NCI-H2171 treated with DMSO at 0.1 percent for 48 hours (cell line): ENCODE measurements around the gene HOXA9.
A peak's percentile ranks its signal among the peaks of the same experiment; 100 is the strongest.

Source experiments
- DNase-seq: peaks from one replicate; lab custom pipeline; 2025; lab: John Stamatoyannopoulos, UW

Gene HOXA9

GRCh38 chr7:27163288-27164044 is 1.9 kb downstream of the HOXA9 start:
- DNase-seq = no peak

DNA sequence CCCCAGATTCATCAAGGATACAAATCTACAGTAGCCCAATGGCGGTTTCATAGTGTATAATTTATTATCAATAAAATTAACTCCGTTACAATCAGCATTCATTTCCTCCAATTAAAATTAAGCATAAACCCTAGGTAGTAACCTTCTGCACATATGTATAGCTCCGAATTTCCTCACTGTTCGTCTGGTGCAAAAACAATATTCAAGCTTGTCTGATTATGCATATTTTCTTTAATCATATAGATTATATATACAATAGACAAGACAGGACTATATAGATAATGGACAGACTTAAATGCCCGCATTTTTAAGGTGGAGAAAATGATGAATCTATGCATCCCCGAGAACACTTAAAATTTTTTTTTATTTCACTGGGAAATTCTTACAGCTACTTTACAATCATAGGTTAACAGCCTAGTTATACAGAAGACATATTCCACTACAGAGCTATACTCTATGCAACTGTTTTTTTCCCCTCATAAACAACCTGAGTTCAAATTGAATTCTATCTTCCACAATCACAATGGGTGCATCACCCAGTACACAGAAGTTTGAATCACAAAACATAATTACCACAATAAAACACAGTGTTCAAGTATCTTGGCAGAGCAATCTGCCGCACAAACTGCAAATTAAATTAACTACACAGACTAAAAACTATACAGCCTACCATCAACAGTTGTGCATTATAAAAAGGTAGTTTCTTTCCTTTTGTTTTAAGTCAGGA is 2.6 kb downstream of the HOXA9 start:
- no peak for DNase-seq

DNA sequence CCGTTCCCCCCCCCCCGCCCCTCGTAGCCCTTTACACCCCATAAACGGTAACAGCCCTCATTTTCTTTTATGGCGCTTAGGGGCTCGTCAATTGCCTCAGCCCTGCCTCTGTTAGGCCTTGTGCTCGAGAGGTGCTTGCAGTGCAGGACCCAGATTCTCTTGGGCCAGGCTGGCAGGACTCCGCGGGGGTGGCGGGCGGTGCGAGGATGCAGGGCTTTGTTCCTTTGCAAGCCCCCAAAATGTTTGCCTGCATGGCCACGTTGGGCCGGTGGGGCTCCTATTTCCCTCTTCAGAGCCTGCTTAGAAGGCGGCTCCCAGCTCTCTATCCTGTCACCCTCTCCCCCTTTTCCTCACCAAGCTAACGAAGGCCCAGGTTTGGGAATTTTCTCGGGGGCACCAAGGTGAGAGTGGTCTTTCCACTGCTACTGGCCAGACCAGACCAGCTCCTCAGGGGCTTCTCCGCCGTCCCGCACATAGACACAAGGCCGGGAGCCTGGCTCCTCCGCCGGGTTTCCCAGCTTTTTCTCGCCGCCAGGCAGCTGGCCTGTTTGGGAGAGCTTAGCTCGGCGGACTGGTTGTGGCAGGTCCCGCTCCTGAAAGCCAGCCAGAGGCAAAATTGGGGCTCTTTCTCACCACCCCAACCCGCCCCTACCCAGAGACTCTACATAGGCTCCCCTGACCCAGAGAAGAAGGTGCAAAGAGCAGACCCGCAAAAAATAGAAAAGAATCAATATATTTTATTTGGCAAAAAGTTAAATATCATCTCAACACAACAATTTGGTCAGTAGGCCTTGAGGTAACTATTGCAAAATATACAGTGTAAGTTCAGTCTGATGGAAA is 3.4 kb downstream of the HOXA9 start:
- no peak for DNase-seq

DNA sequence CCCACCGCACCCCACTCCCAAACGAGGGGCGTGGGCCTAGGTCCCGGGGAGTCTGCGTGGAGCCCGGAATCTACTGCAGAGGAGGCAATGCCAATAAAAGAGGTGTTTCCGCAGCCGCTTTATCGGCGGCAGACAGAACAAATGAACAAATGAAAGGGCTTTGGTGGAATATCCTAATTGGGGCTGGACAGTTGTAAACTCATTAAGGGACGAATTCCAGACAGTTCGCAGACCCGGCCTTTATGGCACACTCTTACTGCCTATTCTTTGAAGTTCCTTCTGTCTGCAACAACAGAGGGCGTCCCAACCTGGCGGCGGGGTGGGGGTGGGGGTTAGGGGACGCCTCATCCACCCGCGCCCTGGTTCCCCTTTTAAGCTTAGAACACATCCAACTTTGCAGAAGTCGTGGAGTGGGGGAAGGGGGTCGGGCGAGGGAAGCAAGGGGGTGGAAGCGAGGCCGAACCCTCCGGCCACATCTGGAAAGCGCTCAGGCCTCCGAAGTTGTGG is 4.1 kb downstream of the HOXA9 start:
- no peak for DNase-seq

DNA sequence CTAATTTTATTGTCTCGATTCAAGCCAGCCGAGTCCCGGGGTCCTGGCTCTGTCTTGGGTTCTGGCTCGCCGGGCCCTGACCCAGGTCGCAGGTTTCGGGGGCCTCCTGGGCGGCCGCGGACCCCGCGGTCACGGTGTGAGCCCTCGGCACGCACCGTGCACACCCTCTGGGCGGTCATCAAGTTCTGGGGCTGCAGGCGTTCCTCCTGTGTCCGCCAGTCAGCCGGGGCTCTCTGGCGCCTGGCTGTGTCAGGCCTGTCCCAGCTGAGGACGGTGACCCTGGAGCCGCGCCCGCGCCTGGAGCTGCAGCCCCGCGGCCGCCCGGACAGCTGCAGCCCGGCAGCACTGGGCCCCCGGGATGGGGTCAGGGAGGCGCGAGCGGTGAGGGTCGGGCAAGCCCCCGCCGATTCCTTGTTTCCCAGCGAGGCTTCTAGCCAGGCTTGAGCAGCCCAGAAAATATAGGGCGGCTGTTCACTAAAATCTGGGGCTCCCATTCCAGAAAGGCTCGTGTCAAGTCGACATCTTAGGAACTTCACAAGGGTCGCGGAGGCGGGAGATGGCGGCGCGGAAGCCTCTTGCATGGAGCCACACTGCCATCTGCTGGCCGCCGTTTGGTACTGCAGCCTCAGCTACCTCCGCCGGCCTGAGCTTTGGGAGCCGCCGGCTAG is 4.7 kb downstream of the HOXA9 start:
- peak; percentile 83 for DNase-seq

DNA sequence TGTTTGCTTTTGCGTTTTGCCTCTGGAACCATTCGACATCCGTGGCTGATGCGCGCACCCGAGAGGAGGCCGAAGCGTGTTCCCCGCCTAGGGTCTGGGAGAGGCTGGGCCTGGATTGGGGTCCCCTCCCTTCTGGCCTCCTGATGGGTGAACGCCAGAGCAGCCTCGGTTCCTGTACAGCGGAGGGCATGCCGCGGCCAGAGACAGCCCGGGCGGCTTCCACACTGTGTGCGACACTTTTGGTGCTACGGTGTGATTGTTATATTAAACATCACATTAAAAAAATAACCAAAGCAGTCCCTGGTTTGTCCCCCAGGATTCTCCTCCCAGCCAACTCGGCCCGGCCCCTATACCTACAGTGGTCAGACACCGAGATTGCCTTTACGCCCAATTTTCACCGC is 5.2 kb downstream of the HOXA9 start:
- no peak for DNase-seq

- no peak for DNase-seq
These were observed 5.8 kb downstream of the HOXA9 start for GRCh38 chr7:27159266-27160144.

DNA sequence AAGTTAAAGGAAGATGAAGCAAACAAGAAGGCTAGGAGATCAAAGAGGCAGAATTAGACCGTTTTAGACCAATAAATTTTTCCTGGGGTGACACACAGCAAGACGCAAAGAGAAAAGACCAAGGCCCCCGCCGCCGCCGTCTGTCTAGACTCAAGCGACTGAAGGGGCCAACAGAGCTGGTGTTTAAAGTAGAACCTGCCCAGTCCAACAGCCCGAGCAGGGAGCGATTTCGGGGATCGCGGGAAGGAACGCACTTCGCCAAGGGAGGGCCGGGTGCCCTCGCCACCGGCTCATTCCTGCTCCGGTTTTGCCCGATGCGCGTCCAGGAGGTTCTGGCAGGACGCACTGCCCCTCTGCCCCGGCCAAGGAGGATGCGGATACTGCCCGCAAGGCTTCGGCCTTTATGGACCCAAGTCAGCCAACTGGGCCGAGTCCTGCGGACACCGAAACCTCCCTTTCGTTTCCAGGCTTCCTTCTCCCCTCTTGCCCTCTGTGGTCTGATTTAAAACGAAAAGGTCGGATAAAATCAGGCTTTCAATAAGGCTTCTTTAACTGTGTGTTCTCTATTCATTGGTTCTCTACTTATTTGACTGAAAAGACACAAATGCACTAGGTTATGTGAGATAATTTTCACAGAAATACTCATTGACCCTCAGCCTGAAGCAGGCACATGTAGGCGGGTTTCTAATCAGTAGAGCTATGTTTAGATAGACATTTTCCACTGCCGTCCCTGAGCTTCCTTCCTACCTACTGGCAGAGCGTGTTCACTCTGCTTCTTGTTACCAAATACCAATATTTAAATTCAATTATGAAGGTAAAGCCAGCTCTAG is 6.7 kb downstream of the HOXA9 start:
- no peak for DNase-seq

GRCh38 chr7:27157702-27158431 is 7.5 kb downstream of the HOXA9 start:
- no peak for DNase-seq

GRCh38 chr7:27156916-27157701 is 8.2 kb downstream of the HOXA9 start:
- no peak for DNase-seq

DNA sequence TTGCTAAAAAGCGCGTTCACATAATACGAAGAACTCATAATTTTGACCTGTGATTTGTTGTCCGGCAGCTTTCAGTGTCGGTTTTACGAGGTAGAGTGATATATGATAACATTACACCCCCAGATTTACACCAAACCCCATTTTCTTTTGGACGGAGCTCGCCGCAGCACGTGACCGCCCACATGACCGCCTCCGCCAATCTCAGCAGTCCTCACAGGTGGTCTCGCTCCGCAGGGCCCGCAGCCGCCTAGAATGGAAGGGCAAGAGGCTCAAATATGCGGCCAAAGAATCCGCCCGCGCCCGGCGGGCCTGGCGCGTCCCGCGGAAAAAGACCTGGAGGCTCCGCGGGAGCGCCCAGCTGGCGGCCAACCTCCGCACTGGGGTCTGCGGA is 8.8 kb downstream of the HOXA9 start, which contains the start of gene HOXA7:
TSS of gene HOXA7 (minus strand) at position 168 of the 391 bp plus-strand sequence. CDS start at position 38, 130 bp downstream.
- peak; percentile 88 for DNase-seq

DNA sequence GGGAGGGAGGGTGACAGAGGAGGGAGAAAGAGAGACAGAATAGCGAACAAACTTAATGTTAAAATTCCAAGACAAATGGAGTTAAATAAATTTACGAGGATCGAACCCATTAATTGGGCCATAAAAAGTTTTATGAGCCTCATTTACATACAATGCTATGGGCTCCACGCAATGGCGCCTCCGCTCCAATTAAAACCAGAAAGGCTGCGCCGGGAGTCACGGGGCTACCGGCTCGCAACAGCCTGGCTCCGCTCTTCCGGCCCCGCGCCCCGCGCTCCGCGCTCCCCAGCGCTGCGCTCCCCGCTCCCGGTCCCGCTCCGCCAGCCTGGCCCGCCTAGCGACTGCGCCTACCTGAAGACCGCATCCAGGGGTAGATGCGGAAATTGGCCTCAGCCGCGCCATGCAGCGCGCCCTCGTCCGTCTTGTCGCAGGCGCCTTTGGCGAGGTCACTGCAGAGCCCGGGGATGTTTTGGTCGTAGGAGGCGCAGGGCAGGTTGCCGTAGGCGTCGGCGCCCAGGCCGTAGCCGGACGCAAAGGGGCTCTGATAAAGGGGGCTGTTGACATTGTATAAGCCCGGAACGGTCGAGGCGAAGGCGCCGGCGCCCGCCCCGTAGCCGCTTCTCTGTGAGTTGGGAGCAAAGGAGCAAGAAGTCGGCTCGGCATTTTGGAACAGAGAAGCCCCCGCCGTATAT is 9.4 kb downstream of the HOXA9 start:
- peak; percentile 66 for DNase-seq

DNA sequence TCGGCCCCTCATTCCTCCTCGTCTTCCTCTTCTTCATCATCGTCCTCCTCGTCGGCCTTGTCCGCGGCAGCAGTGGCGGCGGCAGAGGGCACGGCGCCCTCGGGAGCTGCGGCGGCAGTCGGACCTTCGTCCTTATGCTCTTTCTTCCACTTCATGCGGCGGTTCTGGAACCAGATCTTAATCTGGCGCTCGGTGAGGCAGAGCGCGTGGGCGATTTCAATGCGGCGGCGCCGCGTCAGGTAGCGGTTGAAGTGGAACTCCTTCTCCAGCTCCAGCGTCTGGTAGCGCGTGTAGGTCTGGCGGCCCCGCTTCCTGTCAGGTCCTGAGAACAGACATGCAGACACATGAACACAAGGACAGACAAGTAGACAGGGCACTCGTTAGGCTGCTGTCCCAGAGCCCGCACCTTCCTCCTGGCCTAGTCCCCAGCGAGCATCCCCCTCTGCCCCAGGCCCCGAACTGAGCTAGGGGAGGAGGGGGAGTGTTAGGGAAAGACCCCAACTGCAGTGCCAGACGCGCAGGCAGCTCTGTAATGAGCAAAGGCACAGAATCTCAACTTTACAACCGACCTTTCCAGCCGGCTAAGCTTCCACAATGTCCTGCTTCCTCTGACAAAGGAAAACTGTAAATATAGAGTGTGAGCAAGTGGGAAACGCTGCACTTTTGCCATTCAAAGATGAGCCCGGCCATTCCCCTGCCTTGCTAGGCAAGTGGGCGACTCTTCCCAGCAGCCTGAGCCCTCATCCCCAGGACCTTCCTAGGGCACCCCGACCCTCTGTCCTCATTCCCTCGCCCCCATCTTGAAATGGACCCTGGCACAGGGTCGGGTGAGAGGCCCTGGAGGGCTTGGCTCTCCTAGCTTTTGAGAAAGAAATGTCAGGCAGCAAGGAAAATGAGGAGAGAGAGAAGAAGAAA is 10.2 kb downstream of the HOXA9 start:
- DNase-seq = no peak

- DNase-seq = no peak
These were observed 11.0 kb downstream of the HOXA9 start for GRCh38 chr7:27154369-27154768.

- DNase-seq = no peak
These were observed 11.8 kb downstream of the HOXA9 start for GRCh38 chr7:27153526-27153925.

GRCh38 chr7:27152816-27153442 is 12.4 kb downstream of the HOXA9 start:
- no peak for DNase-seq
